OCI-LY1 (cell line): ENCODE data around the gene SORBS2.

Experiments
- EZH2 ChIP-seq: fragments of 200-600 bp; sonication (generic), shearing (Covaris generic); IDR thresholded peaks from 2 replicates; pipeline ENCODE4 v1.8.0; 2017; ENCODE audit warnings: borderline replicate concordance, mixed run types, mild to moderate bottlenecking, antibody characterized with exemption, low read length, moderate library complexity, mixed read lengths
- TF ChIP-seq, protein P1 (sequence below): fragments of 200-600 bp; sonication (generic), shearing (Covaris generic); IDR thresholded peaks from 2 replicates; pipeline ENCODE4 v1.5.1; 2017; ENCODE audit warnings: mild to moderate bottlenecking, antibody characterized with exemption, low read length, moderate library complexity, mixed read lengths

- no peak for TF ChIP-seq EZH2
- TF ChIP-seq, protein P1, sequence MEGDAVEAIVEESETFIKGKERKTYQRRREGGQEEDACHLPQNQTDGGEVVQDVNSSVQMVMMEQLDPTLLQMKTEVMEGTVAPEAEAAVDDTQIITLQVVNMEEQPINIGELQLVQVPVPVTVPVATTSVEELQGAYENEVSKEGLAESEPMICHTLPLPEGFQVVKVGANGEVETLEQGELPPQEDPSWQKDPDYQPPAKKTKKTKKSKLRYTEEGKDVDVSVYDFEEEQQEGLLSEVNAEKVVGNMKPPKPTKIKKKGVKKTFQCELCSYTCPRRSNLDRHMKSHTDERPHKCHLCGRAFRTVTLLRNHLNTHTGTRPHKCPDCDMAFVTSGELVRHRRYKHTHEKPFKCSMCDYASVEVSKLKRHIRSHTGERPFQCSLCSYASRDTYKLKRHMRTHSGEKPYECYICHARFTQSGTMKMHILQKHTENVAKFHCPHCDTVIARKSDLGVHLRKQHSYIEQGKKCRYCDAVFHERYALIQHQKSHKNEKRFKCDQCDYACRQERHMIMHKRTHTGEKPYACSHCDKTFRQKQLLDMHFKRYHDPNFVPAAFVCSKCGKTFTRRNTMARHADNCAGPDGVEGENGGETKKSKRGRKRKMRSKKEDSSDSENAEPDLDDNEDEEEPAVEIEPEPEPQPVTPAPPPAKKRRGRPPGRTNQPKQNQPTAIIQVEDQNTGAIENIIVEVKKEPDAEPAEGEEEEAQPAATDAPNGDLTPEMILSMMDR, result no peak
Measured at GRCh38 chr4:185735866-185736400, 76.1 kb downstream of the SORBS2 start.
